Measurements from ENCODE around the gene SHMT1. TPM values are rescaled to one million over a fixed set of nuclear protein-coding genes. Genes with fewer than 3 reads are reported as not detected.

The SHMT1 gene
- total RNA-seq, 1 donor from 2014 or later: 18.4 TPM

DNA sequence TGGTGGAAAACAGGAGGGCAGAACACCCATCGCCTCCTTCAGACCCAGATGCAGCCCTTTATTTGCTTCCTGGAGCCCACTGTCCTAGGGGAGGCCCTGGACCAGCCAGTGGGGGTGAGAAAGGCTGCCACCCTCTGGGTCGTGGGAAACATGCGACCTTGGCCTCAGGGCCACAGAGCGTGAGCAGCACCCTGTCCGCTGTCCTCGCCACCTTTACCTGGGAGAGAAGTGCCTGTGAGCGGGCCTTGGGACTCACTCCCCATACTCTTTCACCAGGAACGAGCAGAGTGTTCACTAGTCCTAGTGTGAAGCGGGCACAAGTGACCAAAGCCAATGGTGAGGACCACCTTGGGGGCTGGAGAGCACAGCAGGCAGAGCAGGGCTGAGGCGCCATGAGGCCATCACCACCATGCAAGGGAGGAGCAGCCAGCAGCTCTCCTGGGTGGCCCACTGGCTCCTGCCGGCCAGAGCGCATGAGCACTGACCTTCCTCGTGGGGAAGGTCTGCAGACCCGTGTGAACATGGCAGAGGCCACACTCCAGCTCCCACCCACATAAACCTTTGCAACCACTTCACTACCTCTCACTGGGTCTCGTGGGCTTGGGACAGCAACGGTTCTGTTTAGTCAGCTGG lies 39.7 kb downstream of the SHMT1 start:
- CTCF ChIA-PET: no interaction called here
- no peak overlapping the region for H3K27ac Mint-ChIP-seq

DNA sequence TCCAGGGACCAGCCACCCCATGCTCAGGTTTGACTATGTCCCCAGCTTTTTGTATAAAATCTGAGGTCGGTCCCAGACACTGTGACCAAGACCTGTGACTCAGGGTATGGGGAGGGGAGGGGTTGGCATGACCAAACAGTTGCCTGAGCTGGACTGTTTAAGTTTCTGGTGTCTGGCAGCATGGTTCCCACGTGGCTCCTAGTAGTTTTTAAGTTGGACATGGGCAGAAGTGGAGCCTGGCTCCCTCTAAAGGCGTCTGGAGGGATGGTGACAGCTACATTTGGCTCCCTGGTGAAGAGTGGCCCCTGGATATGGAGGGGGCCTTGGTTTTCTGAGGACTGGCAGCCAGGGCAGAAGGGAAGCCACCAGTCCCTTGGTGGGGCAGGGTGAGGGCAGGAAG lies 40.3 kb downstream of the SHMT1 start:
- ChIA-PET POLR2A (interaction anchor here (0.6 kb wide), 1 partner anchor 220 kb away, joined by 8 read pairs; no protein-coding TSS in a partner anchor), CTCF (no interaction called here)
- Mint-ChIP-seq H3K4me3 (no peak overlapping the region), H3K4me1 (peaks cover 60% of the 10 kb centered on the region), H3K27ac (no peak overlapping the region), H3K9me3 (no peaks in the 10 kb centered on the region), H3K36me3 (ENCODE audit: low read depth) (peaks cover 79% of the 10 kb centered on the region), H3K27me3 (no peaks in the 10 kb centered on the region)
- intact Hi-C loops (cut with micrococcal nuclease): no loop called here
- no peak for DNase-seq
- TF ChIP-seq, protein P1, sequence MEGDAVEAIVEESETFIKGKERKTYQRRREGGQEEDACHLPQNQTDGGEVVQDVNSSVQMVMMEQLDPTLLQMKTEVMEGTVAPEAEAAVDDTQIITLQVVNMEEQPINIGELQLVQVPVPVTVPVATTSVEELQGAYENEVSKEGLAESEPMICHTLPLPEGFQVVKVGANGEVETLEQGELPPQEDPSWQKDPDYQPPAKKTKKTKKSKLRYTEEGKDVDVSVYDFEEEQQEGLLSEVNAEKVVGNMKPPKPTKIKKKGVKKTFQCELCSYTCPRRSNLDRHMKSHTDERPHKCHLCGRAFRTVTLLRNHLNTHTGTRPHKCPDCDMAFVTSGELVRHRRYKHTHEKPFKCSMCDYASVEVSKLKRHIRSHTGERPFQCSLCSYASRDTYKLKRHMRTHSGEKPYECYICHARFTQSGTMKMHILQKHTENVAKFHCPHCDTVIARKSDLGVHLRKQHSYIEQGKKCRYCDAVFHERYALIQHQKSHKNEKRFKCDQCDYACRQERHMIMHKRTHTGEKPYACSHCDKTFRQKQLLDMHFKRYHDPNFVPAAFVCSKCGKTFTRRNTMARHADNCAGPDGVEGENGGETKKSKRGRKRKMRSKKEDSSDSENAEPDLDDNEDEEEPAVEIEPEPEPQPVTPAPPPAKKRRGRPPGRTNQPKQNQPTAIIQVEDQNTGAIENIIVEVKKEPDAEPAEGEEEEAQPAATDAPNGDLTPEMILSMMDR (IDR thresholded peaks at IDR 0.05): no peak
- no peak for ATAC-seq (ENCODE audit: low read depth)

More for the DNA sequence above, 39.7 kb downstream of the SHMT1 start:
- ATAC-seq (ENCODE audit: low read depth) (no peak), DNase-seq (no peak)
- H3K4me3 Mint-ChIP-seq: no peak overlapping the region
- H3K27me3 Mint-ChIP-seq: no peaks in the 10 kb centered on the region
- H3K9me3 Mint-ChIP-seq: no peaks in the 10 kb centered on the region
- TF ChIP-seq, protein P1 (IDR thresholded peaks at IDR 0.05): no peak
- H3K36me3 Mint-ChIP-seq (ENCODE audit: low read depth): peaks cover 82% of the 10 kb centered on the region
- peaks cover 54% of the 10 kb centered on the region for H3K4me1 Mint-ChIP-seq
- POLR2A ChIA-PET: interaction anchor here (0.6 to 1.8 kb wide), 2 partner anchors 9 to 221 kb away, joined by 8 read pairs; partner anchors contain the start of genes SMCR8 and TOP3A
- intact Hi-C loops (cut with micrococcal nuclease): no loop called here

DNA sequence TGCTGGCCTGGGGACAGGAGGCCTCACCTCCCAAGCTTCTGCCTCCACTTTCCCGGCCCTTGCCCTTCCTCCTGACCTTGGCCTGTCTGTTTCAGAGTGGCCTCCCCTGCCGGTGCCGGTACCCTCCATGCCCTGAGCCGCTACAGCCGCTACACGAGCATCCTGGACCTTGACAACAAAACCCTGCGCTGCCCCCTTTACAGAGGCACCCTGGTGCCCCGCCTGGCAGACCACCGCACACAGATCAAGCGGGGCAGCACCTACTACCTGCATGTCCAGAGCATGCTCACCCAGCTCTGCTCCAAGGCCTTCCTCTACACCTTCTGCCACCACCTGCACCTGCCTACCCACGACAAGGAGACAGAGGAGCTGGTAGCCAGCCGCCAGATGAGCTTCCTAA lies 40.8 kb downstream of the SHMT1 start:
- intact Hi-C loops (cut with micrococcal nuclease): no loop called here
- POLR2A ChIA-PET: no interaction called here
- CTCF ChIA-PET: no interaction called here
- no peak for DNase-seq
- H3K27me3 Mint-ChIP-seq: no peaks in the 10 kb centered on the region
- ATAC-seq (ENCODE audit: low read depth): no peak
- peaks cover 65% of the 10 kb centered on the region for H3K4me1 Mint-ChIP-seq
- H3K4me3 Mint-ChIP-seq: no peak overlapping the region
- H3K27ac Mint-ChIP-seq: no peak overlapping the region
- no peaks in the 10 kb centered on the region for H3K9me3 Mint-ChIP-seq
- TF ChIP-seq, protein P1 (IDR thresholded peaks at IDR 0.05): no peak
- H3K36me3 Mint-ChIP-seq (ENCODE audit: low read depth): peaks cover 81% of the 10 kb centered on the region

DNA sequence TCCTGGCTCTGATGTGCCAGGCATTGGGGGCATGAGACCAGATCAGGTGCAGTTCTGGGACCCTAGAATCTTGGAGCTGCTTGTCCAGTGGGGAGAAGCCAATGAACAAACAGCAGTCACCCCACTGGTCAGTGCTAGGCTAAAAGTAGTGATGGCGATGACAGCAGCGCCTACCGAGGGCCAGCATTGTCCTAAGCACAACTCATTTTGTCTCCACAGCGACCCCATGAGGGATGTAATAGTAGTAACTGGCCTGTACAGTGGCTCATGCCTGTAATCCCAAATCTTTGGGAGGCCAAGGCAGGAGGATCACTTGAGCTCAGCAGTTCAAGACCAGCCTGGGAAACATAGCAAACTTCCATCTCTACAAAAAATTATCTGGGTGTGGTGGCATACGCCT lies 42.0 kb downstream of the SHMT1 start:
- H3K36me3 Mint-ChIP-seq (ENCODE audit: low read depth): peaks cover 85% of the 10 kb centered on the region
- H3K27ac Mint-ChIP-seq: no peak overlapping the region
- DNase-seq (no peak), ATAC-seq (ENCODE audit: low read depth) (no peak)
- ChIA-PET CTCF (interaction anchor here (1.0 kb wide), 1 partner anchor 15 kb away, joined by 3 read pairs; no protein-coding TSS in a partner anchor), POLR2A (no interaction called here)
- intact Hi-C loops (cut with micrococcal nuclease): no loop called here
- no peaks in the 10 kb centered on the region for H3K9me3 Mint-ChIP-seq
- no peak overlapping the region for H3K4me3 Mint-ChIP-seq
- H3K27me3 Mint-ChIP-seq: no peaks in the 10 kb centered on the region
- peaks cover 74% of the 10 kb centered on the region for H3K4me1 Mint-ChIP-seq
- TF ChIP-seq, protein P1 (IDR thresholded peaks at IDR 0.05): no peak

DNA sequence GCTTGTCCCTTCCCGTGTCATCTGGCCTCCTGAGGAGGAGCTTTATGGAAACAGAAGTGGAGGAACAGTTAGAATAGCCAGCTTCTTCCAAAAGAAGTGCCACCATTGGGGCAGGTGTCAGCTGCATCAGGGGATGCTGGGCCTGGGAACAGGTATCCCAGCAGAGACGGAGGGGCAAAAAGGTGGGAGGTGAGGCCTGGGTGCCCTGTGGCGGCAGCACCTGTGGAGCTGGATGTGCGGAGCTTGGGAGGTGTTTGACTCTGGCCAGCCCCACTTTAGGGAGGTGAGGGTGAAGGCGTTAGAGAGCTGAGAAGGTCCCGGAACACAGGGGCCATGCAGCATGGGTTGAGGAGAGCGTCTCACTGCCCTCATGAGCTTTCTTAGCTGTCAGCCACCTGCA lies 43.0 kb downstream of the SHMT1 start:
- DNase-seq (no peak), ATAC-seq (ENCODE audit: low read depth) (no peak)
- Mint-ChIP-seq H3K27me3 (no peaks in the 10 kb centered on the region), H3K27ac (no peak overlapping the region), H3K4me3 (no peak overlapping the region), H3K36me3 (ENCODE audit: low read depth) (peaks cover 89% of the 10 kb centered on the region), H3K4me1 (peaks cover 74% of the 10 kb centered on the region), H3K9me3 (no peaks in the 10 kb centered on the region)
- TF ChIP-seq, protein P1 (IDR thresholded peaks at IDR 0.05): no peak
- intact Hi-C loops (cut with micrococcal nuclease): no loop called here
- CTCF ChIA-PET: no interaction called here
- POLR2A ChIA-PET: interaction anchor here (1.0 kb wide), 1 partner anchor 13 kb away, joined by 4 read pairs; no protein-coding TSS in a partner anchor

Data from activated B cell treated with CpG ODN at 0.5 μM for 24 hours (primary cell).